C4-2B (cell line): ENCODE results near the gene PHF2.
"Not testable (repeated sequence)": the region's sequence is repeated elsewhere in the genome, so short reads cannot be mapped to it uniquely, and the experiment has no call there.

ENCODE experiments used
- H3K27ac ChIP-seq: fragments of 450-650 bp; 2 replicates; pipeline ENCODE4 v1.5.1; 2017
- ZFX ChIP-seq: fragments of 450-650 bp; IDR thresholded peaks from 2 replicates; pipeline ENCODE4 v1.6.1; 2017
- TF ChIP-seq, protein P1 (sequence below): fragments of 450-650 bp; conservative IDR thresholded peaks from 2 replicates; pipeline ENCODE4 v1.5.1; 2017; ENCODE audit warnings: mild to moderate bottlenecking

PHF2 gene

DNA sequence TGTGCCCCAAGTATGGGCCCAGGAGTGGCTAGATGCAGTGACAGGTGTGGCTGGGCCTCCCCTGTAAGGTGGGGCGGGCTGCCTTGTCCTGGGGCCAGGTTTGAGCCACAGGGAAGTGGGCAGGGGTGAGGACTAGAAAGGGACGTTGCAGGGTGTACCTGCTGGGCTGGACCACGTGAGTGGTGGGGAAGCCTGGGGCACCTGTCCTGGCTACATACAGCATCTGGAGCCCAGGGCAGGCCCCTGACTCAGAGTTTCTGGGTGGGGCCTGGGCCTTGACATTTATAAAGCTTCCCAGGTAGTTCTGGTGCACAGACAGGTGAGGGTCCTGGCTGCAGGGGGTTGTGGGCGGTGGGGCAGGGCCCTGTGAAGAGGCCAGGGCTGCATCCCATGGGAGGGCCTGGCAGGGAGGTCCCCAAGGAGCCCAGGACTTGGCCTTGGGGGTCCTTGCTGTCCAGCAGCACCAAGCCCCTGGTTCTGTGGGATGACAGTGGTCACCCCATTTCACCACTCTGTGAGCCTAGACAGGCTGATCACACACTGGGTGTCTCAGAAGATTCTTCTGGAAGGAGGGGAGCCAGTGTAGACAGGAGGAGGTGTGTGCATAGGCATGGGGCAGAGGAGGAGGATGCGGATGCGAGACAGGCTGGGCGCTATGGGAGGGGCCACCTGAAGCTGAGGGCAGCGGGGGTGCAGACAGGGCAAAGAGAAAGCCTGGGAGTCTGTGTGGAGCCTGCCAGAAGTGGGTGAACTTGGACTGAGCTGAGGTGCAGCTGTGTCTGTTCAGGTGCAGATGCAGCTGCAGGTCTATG lies 94.0 kb downstream of the PHF2 start:
- no peak for TF ChIP-seq ZFX
- TF ChIP-seq, protein P1, sequence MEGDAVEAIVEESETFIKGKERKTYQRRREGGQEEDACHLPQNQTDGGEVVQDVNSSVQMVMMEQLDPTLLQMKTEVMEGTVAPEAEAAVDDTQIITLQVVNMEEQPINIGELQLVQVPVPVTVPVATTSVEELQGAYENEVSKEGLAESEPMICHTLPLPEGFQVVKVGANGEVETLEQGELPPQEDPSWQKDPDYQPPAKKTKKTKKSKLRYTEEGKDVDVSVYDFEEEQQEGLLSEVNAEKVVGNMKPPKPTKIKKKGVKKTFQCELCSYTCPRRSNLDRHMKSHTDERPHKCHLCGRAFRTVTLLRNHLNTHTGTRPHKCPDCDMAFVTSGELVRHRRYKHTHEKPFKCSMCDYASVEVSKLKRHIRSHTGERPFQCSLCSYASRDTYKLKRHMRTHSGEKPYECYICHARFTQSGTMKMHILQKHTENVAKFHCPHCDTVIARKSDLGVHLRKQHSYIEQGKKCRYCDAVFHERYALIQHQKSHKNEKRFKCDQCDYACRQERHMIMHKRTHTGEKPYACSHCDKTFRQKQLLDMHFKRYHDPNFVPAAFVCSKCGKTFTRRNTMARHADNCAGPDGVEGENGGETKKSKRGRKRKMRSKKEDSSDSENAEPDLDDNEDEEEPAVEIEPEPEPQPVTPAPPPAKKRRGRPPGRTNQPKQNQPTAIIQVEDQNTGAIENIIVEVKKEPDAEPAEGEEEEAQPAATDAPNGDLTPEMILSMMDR = no peak
- no peak overlapping the region for H3K27ac ChIP-seq

DNA sequence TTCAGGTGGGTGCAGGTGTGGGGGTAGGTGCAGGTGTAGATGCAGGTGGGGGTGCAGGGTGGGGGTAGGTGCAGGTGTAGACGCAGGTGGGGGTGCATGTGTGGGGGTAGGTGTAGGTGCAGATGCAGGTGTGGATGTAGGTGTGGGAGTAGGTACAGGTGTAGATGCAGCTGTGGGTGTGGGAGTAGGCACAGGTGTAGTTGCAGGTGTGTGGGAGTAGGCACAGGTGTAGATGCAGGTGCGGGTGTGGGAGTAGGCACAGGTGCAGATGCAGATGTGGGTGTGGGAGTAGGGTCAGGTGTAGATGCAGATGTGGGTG lies 94.6 kb downstream of the PHF2 start:
- no peak for TF ChIP-seq ZFX
- TF ChIP-seq, protein P1 = no peak

DNA sequence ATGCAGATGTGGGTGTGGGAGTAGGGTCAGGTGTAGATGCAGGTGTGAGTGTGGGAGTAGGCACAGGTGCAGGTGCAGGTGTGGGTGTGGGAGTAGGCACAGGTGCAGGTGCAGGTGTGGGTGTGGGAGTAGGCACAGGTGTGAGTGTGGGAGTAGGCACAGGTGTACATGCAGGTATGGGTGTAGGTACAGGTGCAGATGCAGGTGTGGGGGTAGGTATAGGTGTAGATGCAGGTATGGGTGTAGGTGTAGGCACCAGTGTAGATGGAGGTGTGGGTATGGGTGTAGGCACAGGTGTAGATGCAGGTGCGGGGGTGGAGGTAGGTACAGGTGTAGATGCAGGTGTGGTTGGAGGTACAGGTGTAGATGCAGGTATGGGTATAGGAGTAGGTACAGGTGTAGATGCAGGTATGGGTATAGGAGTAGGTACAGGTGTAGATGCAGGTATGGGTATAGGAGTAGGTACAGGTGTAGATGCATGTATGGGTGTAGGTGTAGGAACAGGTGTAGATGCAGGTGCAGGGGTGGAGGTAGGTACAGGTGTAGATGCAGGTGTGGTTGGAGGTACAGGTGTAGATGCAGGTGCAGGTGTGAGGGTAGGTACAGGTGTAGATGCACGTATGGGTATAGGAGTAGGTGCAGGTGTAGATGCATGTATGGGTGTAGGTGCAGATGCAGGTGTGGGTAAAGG lies 96.1 kb downstream of the PHF2 start:
- not testable (repeated sequence) for H3K27ac ChIP-seq

More for the DNA sequence above, 94.6 kb downstream of the PHF2 start:
- no peak overlapping the region for H3K27ac ChIP-seq

DNA sequence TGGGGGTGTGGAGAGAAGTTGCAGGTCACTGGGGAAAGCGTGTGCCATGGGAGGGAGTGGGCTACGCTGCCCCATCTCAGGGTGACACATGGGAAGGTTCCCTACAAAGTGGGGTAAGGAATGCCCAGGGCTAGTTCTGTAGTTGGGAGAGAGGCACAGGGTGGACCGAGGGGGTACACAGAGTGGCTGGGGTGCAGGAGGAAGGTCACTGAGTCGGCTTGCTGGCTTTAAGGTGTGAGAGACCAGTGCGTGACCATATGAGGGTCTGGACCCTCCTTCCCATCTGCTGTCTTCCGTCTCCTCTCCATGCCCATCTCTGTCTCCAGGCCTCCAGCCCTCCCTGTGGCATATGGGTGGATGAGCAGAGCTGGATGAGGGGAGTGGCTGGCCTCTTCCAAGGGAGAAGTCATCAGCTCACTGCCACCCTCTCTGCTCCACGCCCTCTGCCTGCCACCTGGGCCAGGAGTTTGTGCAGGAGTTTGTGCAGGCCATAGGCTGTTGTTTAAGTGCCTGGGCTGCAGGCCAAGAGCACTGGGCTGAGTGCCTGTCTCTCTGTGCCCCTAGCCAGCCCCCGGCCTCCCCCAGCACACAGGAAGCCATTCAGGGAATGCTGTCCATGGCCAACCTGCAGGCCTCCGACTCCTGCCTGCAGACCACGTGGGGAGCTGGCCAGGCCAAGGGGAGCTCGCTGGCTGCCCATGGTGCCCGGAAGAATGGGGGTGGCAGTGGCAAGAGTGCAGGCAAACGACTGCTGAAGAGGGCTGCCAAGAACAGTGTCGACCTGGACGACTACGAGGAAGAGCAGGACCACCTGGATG lies 96.8 kb downstream of the PHF2 start:
- no peak for TF ChIP-seq ZFX
- TF ChIP-seq, protein P1 = no peak
- no peak overlapping the region for H3K27ac ChIP-seq

DNA sequence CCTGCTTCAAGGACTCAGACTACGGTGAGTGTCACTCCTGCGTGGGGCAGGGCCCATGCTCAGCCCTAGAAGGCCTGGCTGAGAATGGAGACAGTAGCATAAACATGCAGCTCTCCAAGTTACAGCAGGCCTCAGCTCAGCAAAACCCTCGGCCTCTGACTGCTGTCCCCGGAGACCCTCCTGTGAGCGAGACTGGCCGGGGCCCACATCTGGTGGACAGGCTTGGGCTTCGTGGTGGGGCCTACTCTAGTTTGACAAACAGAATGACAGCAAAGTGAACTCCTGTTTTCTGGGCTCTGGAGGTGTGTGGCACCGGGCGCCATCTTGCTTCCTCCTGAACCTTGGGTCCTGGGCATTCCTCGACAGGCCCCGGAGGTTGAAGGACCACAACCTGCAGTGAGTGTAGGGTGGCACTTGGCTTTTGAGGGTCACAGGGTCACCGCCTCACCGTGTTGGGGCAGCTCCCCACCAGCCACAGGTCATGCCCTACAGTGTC lies 97.5 kb downstream of the PHF2 start:
- no peak for TF ChIP-seq ZFX
- TF ChIP-seq, protein P1 = no peak
- H3K27ac ChIP-seq = no peak overlapping the region

DNA sequence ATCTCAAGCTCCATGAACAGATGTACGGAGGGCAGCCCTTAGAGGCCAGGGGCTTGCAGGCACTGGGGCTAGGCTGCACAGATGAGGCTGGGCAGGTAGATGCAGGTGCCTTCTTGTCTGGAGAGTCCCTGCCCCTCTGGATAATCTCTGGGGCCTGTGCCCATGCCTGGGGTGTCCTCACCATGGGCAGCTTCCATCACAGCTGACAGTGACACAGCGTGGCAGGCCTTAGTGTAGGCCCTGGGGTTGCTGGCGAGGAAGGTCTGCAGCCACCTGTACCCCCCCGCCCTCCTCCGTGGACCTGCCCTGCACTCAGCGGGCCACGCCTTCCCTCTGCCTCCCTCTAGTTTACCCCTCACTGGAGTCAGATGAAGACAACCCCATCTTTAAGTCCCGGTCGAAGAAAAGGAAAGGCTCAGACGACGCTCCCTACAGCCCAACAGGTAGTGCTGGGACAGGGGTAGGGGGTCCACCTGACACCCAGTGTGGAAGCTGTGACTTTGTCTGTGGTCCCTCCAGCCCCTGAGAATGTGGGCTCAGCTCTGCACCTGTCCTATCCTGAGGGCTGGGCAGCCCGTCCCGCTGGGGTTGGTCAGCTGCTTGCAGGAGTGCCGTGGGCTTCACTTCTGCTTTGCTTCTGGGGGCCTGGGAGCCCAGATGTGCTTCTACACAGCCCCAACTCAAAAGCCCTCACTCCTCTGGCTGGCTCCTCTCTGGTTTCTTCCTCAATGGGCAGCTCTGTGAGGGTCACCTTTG lies 98.4 kb downstream of the PHF2 start:
- H3K27ac ChIP-seq = no peak overlapping the region
- TF ChIP-seq, protein P1 = no peak
- no peak for TF ChIP-seq ZFX

DNA sequence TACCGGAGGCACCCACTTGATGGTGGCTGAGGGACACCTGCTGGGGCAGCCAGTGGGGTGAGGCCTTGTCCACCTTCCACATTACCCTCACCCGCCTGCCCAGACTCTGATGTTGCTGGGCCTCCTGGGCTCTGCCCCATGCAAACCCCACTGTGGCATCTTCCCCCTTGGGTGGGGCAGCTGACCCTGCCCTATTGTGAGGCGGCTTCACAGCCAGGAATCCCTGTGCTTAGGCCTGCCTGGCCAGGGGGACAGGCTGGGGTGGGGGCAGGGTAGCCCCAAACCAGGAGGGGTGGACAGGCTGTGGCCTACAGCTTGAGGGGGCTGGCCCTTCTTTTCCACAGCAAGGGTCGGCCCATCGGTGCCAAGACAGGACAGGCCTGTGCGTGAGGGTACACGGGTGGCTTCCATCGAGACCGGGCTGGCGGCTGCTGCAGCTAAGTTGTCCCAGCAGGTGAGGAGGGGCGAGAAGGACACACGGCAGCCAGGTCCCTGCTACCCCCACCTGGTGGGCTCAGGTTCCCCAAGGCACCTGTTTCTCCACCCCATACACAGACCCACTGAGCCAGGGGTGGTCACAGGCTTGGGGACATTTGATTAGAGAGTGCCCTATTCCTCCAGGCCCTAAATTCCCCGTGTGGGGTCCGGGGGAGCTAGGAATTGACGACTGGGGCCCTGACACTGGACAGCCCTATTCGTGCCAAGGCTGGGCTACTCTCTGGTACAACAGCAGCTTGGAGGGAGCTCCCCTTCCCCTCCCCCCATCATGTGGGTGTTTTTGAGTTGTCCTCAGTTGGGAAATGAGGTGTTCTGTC lies 99.2 kb downstream of the PHF2 start:
- no peak overlapping the region for H3K27ac ChIP-seq
- no peak for TF ChIP-seq ZFX
- TF ChIP-seq, protein P1 = no peak
